NCI-H510A treated with DMSO at 0.1 percent for 48 hours (cell line): Measurements from ENCODE around the gene CCL27.

Experiments used
- DNase-seq: peaks from one replicate; lab custom pipeline; 2025; lab: John Stamatoyannopoulos, UW

The CCL27 gene

GRCh38 chr9:34662526-34663302 is at the start of gene CCL27:
Gene CCL27, minus strand, starts transcription at chr9:34662657. Its CDS starts 24 bp downstream, at chr9:34662633.
- DNase-seq: no peak

GRCh38 chr9:34712140-34712539 is 49.7 kb upstream of the CCL27 start:
- no peak for DNase-seq

- no peak for DNase-seq
Observed at GRCh38 chr9:34710023-34710422, 47.6 kb upstream of the CCL27 start, which contains the start of gene CCL21. Gene CCL21, minus strand, starts transcription at chr9:34710136. Its CDS starts 70 bp downstream, at chr9:34710066.

- DNase-seq: no peak
Observed at GRCh38 chr9:34709196-34709978, 46.9 kb upstream of the CCL27 start.

GRCh38 chr9:34707130-34707529 is 44.7 kb upstream of the CCL27 start:
- no peak for DNase-seq

- peak; percentile 54 for DNase-seq
Observed at GRCh38 chr9:34701769-34702736, 39.6 kb upstream of the CCL27 start.

- peak; percentile 42 for DNase-seq
Observed at GRCh38 chr9:34701023-34701768, 38.7 kb upstream of the CCL27 start.

GRCh38 chr9:34694811-34695210 is 32.4 kb upstream of the CCL27 start:
- no peak for DNase-seq

GRCh38 chr9:34693560-34693959 is 31.1 kb upstream of the CCL27 start:
- DNase-seq: no peak

GRCh38 chr9:34691936-34692315 is 29.5 kb upstream of the CCL27 start:
- no peak for DNase-seq

- no peak for DNase-seq
Observed at GRCh38 chr9:34690983-34691935, 28.8 kb upstream of the CCL27 start, which contains the start of gene CCL19. Gene CCL19, minus strand, starts transcription at chr9:34691276. Its CDS starts 137 bp downstream, at chr9:34691139.

GRCh38 chr9:34689512-34689911 is 27.1 kb upstream of the CCL27 start:
- DNase-seq: no peak

GRCh38 chr9:34689116-34689470 is 26.6 kb upstream of the CCL27 start:
- peak; percentile 5 for DNase-seq

- no peak for DNase-seq
Observed at GRCh38 chr9:34688329-34689115, 26.1 kb upstream of the CCL27 start.

GRCh38 chr9:34687276-34688030 is 25.0 kb upstream of the CCL27 start:
- DNase-seq: no peak

GRCh38 chr9:34686732-34687131 is 24.3 kb upstream of the CCL27 start:
- DNase-seq: no peak

- no peak for DNase-seq
Observed at GRCh38 chr9:34686231-34686630, 23.8 kb upstream of the CCL27 start.

- no peak for DNase-seq
Observed at GRCh38 chr9:34685591-34685990, 23.1 kb upstream of the CCL27 start.

- DNase-seq: no peak
Observed at GRCh38 chr9:34684816-34685215, 22.4 kb upstream of the CCL27 start.
